Eye (tissue), 1 donor: ENCODE data around the gene PPIP5K1.

ENCODE experiments used
- DNase-seq: peaks from one replicate; pipeline ENCODE4 v3.0.0-alpha.2; 2015

Gene PPIP5K1

DNA sequence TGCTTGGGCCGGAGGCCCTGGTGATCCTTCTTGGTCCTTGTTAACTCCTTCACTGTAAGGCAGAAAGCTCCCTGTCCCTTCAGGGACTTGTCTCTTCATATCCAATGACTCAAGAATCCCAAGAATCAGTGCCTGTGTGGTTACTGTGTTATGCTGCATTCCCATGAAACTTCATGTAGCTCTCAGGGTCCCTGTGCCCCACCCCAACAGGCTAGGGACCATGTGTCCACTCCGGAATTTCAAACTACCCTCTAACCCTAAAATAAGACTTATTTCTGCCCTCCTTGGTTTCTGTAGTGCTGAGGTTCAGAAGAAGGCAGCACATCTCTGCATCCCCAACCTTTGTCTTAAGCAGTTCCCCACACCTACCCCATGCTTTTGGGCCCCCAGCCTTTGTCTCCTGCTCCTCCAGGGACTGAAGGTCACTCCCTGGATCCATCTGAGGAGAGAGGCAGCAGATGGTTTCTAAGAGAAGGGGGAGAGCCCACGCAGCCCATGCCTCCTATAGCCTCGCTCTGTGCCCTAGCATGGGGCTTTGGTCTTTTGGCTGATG lies 73.1 kb downstream of the PPIP5K1 start:
- DNase-seq, result no peak

DNA sequence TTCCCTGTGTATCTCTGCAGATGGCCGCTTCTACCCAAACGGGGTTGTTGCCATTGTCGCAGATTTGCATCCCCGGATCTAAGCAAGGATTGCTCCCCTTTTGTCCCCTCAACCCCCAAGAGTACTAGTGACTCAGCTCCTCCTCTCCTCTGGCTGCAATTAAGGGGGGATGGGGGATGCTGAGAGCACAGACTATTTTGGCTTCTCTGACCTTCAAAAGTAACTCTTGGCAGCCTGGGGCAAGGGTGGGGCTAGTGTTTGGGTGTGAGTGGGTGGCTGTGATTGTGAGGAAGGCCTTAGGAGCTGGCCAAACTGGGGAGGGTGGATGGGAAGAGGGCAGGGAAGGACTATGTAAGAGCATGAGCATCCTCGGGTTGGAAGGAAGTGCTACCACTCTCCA lies 73.8 kb downstream of the PPIP5K1 start:
- no peak for DNase-seq

DNA sequence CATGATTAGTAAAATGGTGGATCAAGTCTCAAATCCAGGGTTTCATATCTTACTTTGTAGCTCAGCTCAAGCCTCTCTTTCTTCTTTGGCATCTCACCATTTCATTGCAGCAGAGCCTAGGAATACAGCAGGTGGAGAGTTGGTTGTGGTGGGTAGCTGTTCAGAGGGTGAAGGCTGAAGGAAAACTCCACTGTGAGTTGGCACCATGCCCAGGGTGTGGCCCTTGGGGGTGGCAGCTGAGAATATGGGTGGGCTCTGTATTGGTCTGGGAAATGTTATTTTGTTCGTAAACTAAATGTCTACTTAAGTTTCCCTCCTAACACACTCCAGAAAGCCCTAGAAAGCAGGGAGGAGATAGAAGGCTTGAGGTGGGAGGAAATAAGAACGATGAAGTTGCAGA lies 74.3 kb downstream of the PPIP5K1 start:
- DNase-seq, result no peak

DNA sequence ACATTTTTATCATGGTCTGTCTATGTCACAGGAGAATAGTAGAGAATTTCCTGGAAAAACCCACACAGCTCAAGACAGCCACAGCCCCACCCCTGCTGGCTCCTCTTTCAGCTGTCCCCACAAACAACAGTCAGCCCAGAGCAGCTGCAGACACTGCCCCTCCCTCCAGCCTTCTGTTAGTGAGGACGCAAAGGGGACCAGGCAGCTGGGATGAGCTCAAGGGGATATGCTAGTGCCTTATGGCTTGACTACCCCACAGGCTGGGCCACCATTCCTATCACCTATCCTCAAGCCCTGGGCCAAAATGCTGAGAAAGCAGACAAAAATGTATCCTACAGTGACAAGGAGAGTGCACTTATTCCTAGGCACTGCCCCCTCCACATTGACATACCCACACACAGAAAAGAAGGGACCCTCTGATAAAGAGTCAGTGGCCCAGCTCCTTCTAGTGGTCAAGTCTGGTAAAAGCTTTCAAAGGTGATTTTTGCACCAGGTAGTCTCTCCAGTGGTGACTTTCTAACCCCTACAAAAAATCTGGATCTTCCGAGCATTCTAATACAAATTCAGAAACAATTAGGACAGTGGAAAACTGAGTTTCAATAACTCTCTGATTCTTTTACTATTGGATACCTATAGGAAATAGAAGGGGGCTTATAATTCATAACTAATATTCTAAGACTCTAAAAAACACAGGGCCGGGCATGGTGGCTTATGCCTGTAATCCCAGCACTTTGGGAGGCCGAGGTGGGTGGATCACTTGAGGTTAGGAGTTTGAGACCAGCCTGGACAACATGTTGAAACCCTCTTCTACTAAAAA lies 75.6 kb downstream of the PPIP5K1 start:
- DNase-seq, result peak; percentile 76

DNA sequence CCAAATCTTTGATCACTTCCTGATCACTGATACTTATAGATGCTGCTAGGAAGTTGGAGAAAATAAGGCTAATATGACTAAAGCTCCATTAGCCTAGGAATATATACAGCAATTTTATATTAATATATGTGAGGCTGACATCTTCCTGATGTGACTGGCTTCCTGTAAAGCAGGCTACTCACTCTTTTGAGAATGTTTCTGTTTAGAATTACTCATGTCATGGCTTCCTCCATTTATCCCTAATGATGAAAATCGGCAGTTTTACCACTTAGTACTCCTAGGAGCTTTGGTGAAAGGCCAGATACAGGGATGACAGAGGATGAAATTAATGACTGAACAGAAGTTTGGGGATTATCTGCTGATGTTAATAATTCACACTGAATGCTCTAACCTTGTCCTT lies 76.5 kb downstream of the PPIP5K1 start:
- DNase-seq, result no peak

DNA sequence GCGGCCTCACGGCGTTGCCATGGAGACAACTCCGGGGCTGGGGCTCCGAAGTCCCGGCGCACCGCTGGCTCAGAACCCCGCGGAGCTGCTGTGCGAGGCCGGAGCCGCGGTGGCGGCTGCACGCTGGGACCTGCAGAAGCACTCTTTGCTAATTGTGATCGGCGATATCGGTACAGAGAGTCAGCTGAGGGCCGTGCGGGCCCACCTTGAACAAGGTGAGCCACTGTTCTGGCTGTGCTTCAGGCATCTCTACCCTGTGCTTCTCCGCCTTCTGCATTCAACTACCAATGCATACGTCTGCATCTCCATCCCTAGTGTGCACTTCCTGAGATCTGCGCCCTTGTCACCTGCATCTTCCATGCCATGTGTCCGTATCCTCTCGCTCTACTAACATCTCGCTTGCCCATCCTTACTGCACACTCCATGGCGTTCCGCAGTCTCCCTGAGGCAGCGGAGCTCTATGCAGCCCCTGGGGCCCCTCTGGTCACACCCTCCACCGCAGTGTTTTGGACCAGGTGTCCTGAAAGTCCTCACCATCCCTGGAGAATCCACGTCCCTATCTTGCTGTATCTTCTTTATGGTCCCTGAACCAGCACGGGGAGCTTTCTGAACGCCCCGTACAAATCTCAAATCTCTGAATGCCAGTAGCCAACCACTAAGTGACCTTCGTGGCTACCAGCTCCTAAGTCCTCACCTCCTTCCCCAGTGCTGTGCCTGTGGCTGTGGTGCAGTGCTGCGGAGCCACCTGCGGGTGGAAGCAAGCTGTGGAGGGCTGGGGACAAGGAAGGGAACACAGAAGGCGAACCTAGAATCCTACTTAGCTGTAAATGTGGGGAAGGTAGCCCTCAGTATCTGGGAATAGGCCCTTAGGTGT lies 78.8 kb downstream of the PPIP5K1 start:
- DNase-seq, result peak; percentile 69

DNA sequence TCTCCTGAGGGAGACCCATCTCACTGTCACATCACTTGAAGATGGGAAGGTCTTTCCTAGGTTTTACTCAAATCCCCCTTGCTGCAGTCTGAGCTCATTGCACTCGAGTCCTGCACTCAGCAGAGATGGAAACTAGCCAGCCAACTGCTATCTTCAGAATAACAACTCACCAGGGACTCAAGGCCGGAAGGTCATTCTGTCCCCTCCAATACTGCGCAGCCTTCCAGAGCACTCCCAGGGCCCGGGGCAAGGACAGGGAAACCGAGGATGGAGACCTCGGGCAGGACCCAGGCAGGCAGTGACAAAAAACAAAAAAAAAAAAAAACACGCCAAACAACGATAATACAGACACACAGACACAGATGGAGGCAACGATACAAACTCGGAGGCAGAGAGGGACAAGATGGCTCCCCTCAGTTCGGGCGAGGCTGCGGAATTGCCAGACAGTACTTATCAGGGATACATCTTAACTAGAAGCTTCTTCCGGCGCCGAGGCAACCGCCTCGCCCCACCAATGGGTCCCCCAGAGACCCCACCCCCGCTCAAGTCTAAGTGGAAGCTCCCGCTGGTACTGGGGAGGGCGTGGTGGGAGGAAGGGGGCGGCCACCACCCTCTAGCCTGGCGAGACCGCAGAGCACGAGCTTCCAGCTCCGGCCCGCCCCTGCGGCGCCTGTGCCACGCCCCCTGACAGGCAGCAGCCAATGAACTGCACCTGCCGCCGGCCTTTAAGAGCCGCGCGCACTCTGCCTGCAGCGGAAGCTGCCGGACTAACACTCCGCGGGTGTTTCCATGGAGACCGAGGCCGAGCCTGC lies 79.6 kb downstream of the PPIP5K1 start:
- DNase-seq, result peak; percentile 99

DNA sequence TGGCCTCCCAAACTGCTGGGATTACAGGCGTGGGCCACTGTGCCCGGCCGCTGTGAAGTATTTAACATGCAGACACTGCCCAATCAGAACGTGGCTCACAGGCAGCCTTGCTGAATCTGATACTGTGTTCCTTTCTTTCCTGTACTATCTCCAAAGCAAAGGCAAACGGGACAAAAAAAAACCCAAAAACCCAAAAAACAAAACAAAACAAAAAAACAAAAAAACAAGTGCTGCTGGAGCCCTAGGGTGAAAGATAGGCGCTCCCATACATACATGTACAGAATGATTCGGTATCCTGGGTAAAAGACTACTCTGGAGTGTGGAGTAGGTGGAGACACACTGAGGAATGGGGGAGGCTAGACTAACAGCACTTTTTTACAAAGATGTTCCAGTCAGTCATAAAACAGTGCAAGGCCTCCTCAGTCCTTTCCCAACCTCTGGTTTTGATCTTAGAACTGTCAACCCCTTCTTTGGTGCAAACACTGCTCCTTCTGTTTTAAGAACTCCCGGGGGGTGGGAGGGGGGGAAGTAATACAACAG lies 80.3 kb downstream of the PPIP5K1 start:
- DNase-seq, result no peak

DNA sequence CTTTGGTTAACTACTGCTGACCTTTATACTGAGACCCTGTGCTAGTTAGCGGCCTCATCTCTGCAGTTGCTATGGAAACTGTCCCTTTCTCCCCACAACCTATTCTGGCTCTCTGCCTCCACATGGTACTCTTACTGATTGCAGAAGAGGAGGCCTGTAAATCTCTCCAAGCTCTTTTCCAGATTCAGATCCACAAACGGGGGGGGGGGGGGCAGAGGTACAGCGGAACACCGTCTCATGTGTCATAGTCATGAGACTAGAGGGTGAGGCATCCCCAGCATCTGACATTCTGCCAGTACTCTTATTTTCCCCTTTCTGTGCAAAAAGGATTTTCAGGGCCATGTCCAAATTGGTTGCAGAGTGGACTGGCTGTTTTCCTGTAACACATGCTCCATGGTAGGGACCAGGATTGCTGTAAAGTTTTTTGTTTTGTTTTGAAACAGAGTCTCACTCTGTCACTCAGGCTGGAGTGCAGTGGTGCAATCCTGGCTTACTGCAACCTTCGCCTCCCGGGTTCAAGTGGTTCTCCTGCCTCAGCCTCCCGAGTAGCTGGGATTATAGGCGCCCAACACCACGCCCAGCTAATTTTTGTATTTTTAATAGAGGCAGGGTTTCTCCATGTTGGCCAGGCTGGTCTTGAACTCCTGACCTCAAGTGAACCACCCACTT lies 80.9 kb downstream of the PPIP5K1 start:
- DNase-seq, result peak; percentile 74

DNA sequence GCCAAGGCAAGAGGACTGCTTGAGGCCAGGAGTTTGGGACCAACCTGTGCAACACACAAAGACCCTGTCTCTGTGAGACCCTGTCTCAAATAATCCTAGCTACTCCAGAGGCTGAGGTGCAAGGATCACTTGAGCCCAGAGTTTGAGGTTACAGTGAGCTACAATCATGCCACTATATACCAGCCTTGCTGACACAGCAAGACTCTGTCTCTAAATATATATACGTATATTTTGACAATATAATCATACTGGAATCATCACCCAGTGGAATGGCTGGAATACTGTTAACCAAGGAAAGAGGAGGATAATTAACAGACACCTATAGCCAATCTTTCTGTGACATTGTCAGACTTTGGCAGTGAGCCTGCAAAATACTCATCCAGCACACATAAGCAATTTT lies 81.6 kb downstream of the PPIP5K1 start:
- no peak for DNase-seq

DNA sequence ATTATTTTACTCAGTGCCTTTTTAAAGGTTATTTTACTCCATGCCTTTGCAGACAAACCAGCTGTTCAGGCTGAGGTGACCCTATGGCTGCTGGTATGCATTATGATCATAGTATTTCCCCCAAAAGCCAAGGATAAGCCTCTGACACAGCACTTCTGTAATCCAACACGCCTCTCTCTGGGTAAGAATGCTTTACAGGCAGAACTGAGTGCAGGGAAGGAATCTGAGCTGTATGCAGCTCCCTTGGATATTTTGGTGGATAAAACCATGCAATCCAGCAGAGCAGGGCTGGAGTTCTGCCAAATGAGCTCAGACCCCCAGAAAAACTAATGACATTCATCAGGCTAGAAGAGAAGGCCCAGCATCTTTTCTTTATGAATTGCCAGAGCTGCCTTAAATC lies 84.3 kb downstream of the PPIP5K1 start:
- DNase-seq, result peak; percentile 81

DNA sequence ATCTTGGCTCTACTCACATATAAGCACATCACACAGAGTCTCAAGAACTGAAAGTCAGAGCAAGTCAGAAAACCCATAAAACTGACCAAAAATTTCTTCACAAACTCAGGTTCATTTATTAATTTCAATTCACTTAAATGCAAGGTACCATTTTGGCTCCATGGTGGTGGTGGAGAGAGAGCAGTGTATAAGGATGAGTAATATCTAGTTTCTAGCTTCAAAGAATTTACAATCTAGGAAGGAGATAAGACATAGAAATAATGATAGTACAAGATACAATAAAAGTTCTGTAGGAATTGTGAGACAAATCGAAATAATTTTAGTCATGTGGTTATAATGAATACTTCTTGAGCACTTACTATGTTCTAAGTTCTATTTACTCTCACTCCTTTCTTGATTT lies 90.4 kb downstream of the PPIP5K1 start:
- no peak for DNase-seq

DNA sequence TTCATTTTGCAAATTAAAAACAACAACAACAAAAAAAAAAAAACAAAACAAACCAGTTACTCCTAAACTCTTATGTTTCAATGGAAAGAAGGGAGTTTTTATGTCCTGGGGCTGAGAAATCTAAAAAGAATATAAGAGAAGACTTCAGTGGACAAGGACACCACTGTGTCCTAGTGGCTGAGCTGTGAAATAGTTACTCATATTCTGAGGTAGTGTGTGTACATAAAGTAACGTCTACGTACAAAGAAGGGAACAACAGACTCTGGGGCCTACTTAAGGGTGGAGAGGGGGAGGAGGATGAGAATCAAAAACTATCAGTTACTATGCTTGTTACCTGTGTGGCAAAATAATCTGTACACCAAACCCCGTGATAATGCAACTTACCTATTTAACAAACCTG lies 91.0 kb downstream of the PPIP5K1 start:
- no peak for DNase-seq

DNA sequence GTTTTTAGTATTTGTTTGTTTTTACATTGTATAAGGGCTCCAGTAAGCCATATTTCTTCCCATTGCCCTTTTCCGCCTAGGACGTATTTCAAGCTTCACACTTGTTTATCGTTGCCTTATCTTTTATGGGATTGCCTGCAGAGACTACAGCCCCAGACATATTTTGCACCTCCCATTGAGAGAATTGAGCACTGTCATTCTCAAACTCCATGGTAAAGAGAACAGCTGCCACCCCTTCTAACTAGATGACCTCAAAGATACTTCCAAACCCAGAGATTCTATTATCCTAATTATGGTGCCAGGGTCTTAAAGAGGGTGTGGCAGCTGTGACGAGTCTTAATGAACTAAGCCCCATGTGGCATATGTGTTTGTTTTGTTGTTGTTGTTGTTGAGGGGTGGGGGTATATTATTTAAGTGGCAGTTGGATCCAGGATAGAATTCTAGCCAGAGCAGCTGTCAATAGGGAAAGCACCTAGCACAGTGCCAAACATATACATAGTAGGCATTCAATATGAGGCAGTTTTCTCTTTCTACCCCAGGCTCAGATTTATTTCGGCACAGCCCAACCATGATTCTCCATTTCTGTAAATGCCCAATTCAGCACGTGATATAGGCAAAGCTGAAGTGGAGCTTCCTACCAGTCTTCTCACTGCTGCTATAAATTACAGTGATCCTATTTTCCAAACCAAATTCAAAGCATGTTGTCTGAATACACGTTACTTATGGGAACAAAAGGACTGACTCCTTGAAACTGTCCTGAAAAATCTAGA lies 96.1 kb downstream of the PPIP5K1 start:
- DNase-seq, result no peak

DNA sequence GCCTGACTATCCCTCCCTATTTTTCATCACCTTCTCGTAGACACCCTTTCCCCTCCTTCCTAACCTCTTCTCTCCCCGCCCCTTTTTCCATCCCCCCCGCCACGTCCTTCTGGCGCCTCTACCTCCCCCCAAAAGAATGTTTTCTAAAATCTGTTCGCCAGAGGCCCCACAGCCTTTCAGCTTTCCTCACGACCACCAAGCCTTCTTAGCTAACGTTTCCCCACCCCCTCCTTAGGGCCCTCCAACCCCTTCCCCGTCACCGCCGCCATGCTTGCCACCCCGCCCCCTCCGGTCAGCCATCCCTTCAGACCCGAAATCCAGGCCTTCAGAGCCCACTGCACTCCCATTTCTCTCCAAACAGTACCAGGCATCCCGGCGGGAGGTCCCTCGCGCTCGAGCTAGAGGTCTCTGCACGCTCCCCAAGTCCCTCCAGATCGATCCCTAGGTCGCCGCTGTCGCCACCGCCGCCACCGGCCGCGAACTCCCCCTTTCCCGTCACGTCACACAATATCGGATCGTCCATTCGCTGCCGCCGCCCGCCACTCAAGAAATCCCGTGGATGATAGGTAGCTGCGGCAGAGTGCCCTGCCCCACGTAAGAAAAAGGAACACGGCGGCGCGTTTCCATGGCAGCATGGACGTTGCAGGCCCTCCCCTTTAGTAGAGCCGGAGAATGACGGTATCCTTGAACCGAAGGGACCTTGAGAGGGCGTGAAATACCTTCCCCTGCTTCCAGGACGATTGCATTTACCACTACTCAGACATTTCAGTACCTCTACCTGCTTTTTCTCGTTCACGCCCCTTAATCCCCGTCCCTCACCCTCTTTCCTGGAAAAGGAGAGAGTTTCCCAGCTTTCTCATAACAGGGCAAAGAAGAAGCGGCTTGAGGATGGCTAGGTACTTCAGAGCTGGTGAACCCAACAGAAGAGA lies 97.1 kb downstream of the PPIP5K1 start, which contains the start of gene TP53BP1:
Gene TP53BP1, minus strand, starts transcription at position 484 of the 929 bp plus-strand sequence. Its CDS starts 113 bp downstream, at position 371.
- peak; percentile 98 for DNase-seq

DNA sequence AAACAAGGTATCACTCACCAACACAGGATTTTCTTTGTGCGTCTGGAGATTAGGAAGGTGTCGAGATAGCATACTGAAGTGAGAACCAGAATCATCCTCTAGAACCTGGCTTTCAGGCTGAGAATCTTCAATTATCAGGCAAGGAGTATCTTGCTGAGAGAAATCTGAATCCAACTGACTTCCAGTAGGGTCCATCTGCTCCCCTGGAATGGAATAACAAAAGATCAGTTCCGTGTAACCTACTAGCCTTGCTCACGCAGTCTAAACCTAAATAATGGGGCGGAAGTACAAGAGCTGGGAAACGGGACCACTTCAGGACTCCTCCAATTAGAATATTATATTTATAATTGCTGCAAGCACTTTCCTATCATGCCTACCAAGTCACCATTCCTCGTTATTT lies 97.7 kb downstream of the PPIP5K1 start:
- DNase-seq, result no peak

DNA sequence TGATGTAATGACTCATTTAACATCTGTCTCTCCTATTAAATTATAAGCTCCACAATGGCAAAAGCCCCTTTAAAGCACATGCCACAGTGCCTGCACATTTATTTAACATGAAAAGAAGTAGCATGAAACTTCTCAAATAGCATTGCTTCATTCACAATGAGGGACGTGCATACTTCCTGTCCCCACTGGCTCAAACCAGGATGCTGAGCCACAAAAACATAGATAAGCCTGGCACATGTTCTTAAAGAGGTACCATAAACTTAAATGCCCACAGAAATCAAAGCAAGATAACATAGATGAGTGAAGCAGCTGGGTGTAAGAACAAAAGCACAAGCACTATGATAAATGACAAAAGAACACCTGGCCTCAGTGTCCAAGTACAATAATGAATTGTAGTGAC lies 100.8 kb downstream of the PPIP5K1 start:
- DNase-seq, result no peak

DNA sequence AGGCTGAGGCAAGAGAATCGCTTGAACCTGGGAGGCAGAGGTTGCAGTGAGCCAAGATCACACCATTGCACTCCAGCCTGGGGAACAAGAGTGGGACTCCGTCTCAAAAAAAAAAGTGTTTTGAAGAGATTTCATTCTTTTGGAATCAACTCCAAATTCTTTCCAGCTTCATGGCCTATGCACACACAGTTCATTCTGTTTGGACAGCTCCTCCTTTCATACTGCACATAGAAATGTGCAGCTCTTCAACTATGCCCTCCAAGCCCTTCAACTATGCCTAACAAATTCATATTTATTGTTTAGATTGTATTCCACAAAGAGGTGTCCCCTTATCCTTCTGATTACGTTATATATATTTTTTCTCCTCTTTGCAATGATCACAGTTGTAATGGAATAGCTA lies 101.2 kb downstream of the PPIP5K1 start:
- DNase-seq, result no peak

DNA sequence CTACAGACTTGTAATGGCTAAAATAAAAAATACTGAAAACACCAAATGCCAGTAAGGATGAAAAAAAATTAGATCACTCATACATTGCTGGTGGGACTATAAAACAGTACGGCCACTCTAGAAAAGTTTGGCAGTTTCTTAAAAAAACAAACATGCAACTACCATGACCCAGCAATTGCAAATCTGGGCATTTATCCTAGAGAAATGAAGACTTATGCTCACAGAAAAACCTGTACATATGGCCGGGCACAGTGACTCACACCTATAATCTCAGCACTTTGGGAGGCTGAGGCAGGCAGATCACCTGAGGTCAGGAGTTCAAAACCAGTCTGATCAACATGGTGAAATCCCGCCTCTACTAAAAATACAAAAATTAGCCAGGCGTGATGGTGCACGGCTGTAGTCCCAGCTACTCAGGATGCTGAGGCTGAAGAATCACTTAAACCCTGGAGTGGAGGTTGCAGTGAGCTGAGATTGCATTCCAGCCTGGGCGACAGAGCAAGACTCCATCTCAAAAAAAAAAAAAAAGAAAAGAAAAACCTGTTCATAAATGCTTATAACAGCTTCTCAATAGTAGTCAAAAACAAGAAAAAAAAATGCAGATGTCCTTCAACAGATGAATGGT lies 102.6 kb downstream of the PPIP5K1 start:
- no peak for DNase-seq
